ENCODE results near the gene CFAP77.

DNA sequence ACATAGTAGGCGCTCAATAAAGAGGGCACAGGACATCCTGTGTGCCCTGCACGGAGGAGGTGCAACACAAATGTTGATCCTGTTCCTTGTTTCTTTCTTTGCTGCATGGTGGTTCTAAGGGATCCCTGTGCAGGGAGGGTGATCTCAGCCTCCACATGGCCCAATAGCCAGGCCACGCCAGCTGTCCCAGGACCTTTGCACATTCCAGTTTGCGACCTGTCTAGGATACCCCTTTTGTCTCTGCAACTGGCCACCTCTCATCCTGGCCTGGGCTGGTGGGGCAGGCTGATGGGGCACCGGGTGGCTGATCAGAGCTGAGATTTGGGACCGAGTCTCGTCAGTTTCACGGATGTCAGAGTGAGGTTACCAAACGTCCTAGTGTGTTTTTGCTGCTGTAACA, 79.5 kb downstream of the CFAP77 start:
- TF ChIP-seq CTCF (IDR thresholded peaks at IDR 0.05) = no peak
- TF ChIP-seq POLR2A (IDR thresholded peaks at IDR 0.05) = no peak
- TF ChIP-seq EP300 (IDR thresholded peaks at IDR 0.05) = no peak
